CD4-positive, alpha-beta T cell treated with Interleukin-17A for 1 hour (primary cell): Measurements from ENCODE around the gene GCK.

Experiments used
- DNase-seq: peaks from one replicate; pipeline ENCODE4 v3.0.0-alpha.2; 2020

Gene GCK

DNA sequence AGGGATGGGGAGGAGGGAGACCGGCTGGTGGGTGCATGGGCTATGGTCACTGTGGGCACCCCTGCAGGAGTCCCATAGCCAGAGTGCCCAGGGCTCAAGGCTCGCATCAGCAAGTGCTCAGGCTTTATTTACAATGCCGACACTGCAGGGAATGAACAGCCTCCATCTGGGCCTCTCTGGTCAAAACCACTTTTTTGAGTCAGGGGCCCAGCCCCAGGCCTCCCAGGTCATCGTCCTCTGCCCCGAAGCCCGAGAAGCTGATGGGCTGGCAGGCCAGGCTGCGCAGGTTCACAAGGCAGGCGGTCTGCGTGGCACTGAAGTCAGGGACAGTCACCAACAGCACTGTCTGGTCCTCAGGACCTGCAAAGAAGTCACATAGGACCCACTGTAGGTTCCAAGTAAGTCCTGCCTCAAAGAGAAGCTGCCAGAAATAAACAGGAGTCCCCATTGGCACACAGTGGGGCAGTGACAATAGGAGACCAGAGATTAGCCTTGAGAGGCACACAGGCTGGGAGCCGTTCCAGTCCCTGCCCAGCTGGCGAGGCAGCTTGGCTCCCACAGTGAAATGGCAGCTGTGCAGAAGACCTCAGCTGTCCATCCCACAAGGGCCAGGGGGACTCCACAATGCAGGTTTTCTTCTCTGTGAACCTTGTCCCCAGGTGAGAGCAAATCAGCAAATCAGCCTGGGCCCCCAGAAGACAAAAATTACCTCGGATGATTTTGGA, 74.5 kb downstream of the GCK start:
- DNase-seq, result no peak

DNA sequence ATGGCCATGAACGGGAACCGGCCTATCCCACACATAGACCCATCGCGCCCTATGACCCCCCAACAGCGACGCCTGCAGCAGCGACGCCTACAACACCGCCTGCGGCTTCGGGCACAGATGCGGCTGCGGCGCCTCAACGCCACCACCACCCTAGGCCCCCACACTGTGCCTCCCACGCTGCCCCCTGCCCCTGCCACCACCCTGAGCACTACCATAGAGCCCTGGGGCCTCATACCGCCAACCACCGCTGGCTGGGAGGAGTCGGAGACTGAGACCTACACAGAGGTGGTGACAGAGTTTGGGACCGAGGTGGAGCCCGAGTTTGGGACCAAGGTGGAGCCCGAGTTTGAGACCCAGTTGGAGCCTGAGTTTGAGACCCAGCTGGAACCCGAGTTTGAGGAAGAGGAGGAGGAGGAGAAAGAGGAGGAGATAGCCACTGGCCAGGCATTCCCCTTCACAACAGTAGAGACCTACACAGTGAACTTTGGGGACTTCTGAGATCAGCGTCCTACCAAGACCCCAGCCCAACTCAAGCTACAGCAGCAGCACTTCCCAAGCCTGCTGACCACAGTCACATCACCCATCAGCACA, 75.4 kb downstream of the GCK start:
- DNase-seq, result no peak

DNA sequence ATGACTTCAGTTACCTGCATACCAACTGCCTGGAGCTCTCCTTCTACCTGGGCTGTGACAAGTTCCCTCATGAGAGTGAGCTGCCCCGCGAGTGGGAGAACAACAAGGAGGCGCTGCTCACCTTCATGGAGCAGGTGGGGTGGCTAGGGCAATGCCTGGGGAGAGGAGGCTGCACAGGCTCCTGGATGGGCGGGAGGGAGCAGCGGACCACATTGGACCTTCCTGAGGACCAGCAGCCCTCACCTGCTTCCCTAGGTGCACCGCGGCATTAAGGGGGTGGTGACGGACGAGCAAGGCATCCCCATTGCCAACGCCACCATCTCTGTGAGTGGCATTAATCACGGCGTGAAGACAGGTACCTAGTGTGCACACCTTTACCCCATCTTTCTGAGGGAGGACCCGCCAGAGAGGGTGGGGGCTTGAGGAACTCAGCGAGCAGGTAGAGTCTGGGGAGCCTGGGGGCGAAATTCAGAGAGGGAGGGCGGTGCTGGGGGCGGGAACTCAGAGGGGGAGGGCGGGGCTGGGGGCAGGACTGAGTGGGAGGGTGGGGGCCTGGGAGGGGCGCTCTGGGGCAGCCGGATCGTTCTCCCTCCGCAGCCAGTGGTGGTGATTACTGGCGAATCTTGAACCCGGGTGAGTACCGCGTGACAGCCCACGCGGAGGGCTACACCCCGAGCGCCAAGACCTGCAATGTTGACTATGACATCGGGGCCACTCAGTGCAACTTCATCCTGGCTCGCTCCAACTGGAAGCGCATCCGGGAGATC, 76.1 kb downstream of the GCK start:
- DNase-seq, result no peak

DNA sequence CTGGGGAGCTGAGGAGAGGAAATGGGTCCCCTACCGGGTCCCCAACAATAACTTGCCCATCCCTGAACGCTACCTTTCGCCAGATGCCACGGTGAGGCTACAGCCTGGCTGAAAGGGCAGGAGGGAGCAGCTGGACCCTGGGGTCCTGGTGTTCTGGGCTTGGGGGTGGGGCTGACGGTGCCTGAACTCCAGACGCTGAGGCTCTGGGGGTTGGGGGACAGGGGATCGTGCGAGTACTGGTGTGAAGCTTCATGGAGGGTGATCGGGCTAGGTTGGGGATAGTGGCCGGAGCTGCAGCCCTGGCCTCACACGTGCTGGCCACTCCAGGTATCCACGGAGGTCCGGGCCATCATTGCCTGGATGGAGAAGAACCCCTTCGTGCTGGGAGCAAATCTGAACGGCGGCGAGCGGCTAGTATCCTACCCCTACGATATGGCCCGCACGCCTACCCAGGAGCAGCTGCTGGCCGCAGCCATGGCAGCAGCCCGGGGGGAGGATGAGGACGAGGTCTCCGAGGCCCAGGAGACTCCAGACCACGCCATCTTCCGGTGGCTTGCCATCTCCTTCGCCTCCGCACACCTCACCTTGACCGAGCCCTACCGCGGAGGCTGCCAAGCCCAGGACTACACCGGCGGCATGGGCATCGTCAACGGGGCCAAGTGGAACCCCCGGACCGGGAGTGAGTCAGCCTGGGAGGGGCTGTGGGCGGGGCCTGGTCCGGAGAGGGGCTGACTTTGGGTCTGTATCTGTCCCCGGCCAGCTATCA, 76.8 kb downstream of the GCK start:
- DNase-seq, result no peak

DNA sequence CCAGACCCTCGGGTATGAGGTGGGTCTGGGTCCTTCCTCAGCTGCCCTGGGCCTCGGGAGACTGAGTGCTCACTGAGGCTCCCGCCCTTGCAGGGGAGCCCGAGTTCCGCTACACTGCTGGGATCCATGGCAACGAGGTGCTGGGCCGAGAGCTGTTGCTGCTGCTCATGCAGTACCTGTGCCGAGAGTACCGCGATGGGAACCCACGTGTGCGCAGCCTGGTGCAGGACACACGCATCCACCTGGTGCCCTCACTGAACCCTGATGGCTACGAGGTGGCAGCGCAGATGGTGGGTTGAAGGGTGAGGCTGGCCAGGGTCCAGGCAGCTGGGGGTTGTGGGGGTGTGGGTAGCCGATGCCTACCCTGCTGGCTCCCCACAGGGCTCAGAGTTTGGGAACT, 77.5 kb downstream of the GCK start:
- DNase-seq, result no peak

DNA sequence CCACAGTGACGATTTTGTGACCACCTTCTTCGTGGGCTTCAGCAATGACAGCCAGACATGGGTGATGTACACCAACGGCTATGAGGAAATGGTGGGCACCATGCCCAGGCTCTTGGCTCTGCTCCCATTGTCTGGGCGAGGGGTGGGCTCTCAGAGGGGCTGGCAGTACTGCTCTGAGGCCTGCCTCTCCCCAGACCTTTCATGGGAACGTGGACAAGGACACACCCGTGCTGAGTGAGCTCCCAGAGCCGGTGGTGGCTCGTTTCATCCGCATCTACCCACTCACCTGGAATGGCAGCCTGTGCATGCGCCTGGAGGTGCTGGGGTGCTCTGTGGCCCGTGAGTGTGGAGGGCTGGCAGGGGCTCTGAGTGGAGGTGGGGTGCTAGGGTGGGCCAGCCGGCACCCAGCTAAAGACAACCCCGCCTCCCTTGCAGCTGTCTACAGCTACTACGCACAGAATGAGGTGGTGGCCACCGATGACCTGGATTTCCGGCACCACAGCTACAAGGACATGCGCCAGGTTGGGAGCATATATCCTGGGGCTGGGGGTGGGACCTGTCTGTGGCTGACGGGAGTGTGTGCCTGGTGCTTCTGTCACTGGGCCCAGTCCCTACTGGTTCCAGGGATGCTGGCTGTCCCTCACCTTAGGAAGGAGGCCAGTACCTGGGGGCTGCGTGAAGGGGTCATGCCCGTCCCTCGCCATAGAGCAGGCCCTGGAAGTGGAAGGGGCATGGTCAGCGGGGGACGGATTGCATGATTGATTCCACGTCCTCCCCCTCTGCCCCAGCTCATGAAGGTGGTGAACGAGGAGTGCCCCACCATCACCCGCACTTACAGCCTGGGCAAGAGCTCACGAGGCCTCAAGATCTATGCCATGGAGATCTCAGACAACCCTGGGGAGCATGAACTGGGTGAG, 78.3 kb downstream of the GCK start:
- DNase-seq, result no peak

DNA sequence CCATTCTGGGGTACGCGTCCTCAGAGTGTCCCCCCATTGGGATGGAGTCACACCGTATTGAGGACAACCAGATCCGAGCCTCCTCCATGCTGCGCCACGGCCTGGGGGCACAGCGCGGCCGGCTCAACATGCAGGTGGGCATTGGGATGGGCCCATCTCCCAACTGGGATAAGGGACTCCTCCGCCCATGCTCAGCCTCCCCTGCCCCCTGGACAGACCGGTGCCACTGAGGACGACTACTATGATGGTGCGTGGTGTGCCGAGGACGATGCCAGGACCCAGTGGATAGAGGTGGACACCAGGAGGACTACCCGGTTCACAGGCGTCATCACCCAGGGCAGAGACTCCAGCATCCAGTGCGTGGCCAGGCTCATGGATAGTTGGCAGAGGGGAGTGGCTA, 79.2 kb downstream of the GCK start:
- no peak for DNase-seq

DNA sequence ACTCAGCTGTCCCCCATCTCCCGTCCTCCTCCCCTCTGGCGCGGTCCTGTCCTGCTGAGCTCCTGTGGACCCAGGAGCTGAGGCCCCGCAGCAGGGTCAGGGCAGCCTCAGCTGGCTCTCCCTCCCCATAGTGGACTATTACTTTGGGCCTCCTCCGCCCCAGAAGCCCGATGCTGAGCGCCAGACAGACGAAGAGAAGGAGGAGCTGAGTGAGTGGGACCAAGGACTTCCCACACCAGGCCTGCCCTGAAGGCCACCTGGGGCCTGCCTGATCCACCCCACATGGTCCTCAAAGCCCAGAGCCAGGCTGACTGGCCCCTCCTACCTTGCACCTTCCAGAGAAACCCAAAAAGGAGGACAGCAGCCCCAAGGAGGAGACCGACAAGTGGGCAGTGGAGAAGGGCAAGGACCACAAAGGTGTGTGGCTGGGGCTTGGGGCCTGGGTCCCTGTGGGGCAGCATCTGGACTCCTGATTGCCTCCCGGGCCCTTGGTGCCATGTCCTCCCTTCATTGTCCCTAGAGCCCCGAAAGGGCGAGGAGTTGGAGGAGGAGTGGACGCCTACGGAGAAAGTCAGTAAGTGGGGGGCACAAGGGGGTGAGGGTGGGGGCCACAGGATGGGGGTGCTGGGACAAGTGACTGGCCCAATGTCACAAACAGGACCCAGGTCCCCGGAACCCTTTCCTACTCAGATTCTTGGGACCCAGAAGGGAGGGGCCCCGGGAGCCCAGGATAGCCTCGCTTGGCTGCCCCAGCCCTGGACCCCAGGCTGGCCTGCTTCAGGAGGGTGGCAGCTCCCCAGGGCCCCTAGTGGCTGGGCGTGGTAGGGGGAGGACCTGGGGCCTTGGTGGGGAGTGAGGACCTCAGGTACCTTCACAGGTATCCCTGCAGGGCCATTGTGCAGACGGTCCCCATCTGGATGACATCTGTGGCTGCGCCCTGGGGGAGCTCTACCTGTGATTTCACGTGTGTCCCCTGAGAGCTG, 80.2 kb downstream of the GCK start:
- no peak for DNase-seq

DNA sequence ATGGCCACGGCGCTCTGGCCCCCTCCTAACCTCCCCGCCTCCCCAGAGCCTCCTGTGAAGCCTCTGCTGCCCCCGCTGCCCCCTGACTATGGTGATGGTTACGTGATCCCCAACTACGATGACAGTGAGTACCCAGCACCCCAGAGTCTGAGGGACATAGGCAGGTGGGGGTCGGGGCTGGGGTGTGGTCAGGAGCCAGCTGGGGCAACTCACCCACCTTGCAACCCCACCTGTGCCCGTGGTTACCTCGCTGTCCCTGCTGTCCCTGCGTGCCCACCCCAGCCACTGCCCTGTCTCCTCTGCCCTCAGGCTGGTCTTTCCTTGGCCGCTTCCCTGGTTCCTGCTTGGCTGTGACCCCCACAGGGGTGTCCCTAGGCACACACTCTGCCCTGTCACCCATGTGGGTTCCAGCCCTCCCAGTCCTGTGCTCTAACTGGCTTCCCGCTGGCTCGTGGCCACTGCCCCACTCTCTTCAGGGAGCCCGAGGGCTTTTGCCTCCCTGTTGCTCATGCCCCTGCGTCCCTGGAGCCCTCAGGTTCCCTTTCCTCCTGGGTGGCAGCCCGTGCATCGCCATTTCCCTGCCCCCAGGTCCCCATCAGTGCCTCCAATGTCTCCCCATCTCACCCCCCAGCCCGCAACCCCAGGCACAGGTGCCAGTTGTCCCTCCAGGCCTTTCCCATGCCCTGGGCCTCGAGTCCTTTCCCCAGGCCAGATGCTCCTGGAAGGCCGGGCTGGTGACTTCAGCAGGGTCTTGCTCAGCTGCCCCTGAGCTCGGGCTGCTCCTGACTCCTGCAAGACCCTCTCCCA, 81.1 kb downstream of the GCK start:
- no peak for DNase-seq

DNA sequence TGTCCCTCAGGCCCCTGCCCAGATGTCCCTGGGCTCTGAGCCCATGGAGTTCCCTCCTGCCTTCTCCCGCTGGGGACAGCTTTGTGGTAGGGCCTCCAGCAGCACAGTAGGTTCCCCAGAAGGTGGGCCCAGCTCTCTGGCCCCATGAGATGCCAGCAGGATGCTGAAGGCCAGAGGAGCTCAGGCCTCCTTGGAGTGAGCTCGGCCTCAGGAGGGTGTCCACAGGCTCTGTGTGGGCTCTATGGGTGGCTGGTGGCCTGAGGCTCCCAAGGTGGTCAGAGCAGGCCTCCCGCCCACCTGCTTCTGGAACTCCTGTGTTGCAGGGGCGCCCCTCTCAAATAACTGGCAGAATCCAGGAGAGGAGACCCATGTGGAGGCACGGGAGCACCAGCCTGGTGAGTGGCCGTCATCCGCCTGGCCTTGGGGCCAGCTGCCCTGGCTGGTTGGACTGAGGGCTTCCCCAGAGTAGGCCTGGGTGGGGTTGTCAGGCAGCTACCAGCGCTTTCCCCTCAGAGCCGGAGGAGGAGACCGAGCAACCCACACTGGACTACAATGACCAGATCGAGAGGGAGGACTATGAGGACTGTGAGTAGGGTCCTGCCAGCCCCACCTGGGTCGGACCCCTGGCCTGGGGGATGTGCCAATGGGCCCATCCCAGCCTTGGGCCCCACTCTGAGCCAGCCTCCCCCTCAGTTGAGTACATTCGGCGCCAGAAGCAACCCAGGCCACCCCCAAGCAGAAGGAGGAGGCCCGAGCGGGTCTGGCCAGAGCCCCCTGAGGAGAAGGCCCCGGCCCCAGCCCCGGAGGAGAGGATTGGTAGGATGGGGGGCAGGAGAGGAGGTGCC, 81.9 kb downstream of the GCK start:
- DNase-seq, result no peak

DNA sequence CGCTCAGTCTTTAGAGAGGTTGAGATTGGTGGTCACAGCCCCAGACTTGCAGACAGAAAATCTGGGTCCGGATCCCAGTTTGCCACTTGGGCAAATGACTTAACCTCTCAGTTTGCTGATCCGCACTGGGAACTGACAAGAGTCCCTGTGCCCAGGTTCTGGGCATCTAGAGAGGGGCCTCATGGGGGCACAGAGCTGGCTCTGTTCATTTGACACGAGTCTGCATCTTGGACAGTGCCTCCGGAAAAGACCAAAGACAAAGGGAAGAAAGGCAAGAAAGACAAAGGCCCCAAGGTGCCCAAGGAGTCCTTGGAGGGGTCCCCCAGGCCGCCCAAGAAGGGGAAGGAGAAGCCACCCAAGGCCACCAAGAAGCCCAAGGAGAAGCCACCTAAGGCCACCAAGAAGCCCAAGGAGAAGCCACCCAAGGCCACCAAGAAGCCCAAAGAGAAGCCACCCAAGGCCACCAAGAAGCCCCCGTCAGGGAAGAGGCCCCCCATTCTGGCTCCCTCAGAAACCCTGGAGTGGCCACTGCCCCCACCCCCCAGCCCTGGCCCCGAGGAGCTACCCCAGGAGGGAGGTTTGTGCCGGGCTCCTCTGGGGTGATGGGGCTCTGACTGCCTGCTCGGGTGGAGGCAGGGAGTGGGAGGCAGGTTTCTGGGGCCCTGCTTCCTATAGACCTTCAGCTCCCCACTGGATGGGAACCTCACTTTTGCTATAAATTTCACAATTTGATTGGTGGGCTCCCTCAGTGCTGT, 82.8 kb downstream of the GCK start:
- no peak for DNase-seq

DNA sequence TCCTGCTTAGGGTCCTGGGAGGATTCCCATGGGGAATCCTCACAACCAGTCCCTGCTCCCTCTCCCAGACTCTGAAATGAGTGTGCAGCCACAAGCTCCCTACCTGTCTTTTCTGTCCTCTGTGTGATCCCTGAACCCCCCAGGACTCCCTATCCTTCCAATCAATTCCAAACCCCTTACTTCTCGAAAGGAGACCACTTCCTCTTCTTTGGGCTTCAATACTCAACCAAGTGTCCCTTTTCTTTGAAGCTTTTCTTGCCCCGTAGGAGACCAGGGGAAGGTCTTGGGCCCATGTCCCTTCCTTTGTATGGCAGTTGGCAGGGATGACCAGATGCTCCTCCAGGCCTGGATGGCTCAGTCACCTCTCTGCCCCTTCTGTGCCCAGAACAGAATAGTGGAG, 83.4 kb downstream of the GCK start:
- no peak for DNase-seq

DNA sequence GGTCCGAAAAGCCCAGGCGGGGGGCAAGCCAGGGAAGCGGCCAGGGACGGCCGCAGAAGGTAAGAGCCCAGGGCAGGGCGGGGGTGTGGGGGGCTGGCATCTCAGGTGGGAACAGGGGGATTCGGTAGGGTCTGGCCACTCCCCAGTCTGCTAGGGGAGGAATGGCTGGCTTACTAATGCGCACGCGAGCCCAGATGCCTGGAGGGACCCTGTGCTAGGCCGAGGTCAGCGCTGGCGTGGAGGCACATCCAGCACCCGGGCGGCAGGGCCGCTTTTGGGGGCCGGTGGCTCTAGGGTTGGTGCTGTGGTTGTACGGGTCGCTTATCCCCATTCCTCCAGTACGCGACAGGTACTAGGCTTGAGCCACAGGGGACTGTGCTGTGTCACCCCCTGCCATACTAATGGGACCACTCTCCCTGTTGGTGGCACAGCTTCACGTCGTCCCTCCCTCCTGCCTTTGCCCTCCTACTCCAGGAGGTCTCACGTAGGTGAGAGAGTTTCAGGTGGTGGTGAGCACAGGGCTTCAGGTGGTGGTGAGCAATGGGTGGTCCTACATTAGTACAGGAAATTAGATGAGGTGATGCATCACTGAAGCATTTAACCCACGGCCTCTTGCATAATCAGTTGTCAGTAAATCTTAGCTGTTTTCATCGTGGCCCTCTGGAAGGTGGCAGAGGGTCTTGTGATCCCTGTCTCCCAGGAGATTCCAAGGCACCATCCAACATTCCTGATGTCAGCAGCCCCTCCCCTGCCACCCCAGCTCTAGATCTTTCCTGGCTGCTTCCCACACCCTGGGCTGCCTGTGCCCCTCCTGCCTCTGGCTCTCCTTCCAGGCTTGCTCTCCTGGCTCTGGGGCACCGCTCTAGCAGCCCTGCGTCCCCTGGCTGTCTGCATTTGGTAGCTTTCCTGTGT, 84.1 kb downstream of the GCK start:
- DNase-seq, result no peak

DNA sequence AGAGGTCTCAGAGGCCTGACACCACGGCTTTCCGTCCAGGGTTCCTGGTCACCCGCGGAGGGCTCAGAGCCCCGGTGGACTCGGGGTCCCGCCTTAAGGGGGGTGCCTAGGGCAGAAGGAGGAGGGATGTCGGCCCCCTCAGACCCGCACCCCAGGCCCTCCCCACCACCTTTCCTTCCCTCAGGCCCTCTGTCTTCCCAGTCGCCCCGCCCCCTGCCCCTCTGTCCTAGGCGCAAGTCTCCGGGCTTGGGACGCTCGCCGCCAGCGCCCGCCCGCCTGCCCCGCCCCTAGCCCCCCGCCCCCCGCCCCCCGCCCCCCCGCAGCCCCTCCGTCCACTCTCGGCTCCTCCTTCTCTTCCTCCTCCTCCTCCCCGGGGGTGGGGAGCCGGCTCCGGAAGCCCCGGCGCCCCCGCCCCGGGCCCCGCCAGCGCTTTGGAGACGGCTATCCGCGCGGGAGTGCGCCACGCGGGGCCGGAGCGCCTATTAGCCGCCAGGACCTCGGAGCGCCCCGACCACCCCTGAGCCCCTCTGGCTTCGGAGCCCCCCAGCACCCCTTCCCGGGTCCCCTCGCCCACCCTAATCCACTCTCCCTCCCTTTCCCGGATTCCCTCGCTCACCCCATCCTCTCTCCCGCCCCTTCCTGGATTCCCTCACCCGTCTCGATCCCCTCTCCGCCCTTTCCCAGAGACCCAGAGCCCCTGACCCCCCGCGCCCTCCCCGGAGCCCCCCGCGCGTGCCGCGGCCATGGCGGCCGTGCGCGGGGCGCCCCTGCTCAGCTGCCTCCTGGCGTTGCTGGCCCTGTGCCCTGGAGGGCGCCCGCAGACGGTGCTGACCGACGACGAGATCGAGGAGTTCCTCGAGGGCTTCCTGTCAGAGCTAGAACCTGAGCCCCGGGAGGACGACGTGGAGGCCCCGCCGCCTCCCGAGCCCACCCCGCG, 85.0 kb downstream of the GCK start, which contains the start of gene AEBP1:
Gene AEBP1 (plus strand): TSS at position 423 of the 937 bp plus-strand sequence. CDS start 321 bp downstream, at position 744.
- DNase-seq, result peak; percentile 25

DNA sequence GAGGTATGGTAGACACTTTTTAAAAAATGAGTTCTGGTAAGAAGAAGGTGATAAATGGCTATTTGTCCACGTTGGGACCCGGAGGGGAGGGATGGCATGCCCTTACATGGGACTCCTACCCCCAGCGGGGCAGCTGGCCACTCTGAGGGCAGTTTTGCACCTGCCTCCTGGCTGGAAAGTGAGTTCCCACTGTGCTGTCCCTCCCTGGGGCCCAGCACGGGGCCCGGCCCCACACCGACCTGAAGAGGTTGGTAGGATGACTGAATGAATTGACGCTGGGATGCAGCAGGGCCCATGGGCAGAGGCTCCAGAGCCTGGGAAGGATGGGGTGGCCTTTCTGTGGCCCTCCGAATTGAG, 85.7 kb downstream of the GCK start:
- DNase-seq, result no peak
